HuH-7 (cell line): ENCODE measurements around the gene HENMT1.

Source experiments
- DNase-seq: peaks from one replicate; pipeline ENCODE4 v3.0.0; 2011; ENCODE audit warnings: low spot score

Gene HENMT1

GRCh38 chr1:108627256-108627655 lies 33.6 kb downstream of the HENMT1 start:
- no peak for DNase-seq

- DNase-seq: no peak
Observed at GRCh38 chr1:108624069-108624468, 36.8 kb downstream of the HENMT1 start.

GRCh38 chr1:108617724-108618056 lies 43.2 kb downstream of the HENMT1 start:
- DNase-seq: no peak

- no peak for DNase-seq
Observed at GRCh38 chr1:108617008-108617723, 43.7 kb downstream of the HENMT1 start.

- DNase-seq: no peak
Observed at GRCh38 chr1:108615544-108615943, 45.3 kb downstream of the HENMT1 start.

- no peak for DNase-seq
Observed at GRCh38 chr1:108612496-108612895, 48.4 kb downstream of the HENMT1 start.

- no peak for DNase-seq
Observed at GRCh38 chr1:108611984-108612383, 48.9 kb downstream of the HENMT1 start.

GRCh38 chr1:108610073-108610472 lies 50.8 kb downstream of the HENMT1 start:
- no peak for DNase-seq

GRCh38 chr1:108609483-108610049 lies 51.3 kb downstream of the HENMT1 start:
- no peak for DNase-seq

GRCh38 chr1:108606478-108606877 lies 54.4 kb downstream of the HENMT1 start:
- DNase-seq: no peak

- DNase-seq: no peak
Observed at GRCh38 chr1:108605633-108606032, 55.3 kb downstream of the HENMT1 start.

- no peak for DNase-seq
Observed at GRCh38 chr1:108601708-108602410, 59.0 kb downstream of the HENMT1 start.

- DNase-seq: no peak
Observed at GRCh38 chr1:108600504-108600903, 60.4 kb downstream of the HENMT1 start.

GRCh38 chr1:108598340-108598739 lies 62.6 kb downstream of the HENMT1 start:
- DNase-seq: no peak
